ENCODE data around the gene HSPA1B. TPM values are rescaled to one million over a fixed set of nuclear protein-coding genes. Genes with fewer than 3 reads are reported as not detected.
"Not testable (repeated sequence)": the region's sequence is repeated elsewhere in the genome, so short reads cannot be mapped to it uniquely, and the experiment has no call there.

HSPA1B gene
- polyA plus RNA-seq, 1 donor: 61.2 TPM

DNA sequence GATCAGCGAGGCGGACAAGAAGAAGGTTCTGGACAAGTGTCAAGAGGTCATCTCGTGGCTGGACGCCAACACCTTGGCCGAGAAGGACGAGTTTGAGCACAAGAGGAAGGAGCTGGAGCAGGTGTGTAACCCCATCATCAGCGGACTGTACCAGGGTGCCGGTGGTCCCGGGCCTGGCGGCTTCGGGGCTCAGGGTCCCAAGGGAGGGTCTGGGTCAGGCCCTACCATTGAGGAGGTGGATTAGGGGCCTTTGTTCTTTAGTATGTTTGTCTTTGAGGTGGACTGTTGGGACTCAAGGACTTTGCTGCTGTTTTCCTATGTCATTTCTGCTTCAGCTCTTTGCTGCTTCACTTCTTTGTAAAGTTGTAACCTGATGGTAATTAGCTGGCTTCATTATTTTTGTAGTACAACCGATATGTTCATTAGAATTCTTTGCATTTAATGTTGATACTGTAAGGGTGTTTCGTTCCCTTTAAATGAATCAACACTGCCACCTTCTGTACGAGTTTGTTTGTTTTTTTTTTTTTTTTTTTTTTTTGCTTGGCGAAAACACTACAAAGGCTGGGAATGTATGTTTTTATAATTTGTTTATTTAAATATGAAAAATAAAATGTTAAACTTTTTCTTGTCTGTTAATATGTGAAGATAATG, 2.2 kb downstream of the HSPA1B start:
- DNase-seq: peak; percentile 67

DNA sequence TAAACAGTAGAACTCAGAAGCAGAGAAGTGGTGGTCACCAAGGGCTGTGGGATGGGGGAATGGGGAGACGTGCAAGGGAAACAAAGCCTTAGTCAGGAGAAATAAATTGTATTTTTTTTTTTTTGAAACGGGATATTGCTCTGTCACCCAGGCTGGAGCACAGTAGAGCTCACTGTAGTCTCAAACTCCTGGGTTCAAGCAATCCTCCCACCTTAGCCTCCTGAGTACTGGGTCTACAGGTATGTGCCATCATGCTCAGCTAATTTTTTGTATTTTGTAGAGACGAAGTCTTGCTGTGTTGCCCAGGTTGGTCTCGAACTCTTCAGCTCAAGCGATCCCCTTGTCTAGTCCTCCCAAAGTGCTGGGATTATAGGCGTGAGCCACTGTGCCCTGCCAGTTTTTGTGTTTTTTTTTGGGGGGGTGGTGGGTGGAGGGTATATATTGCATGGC, 3.4 kb downstream of the HSPA1B start:
- DNase-seq: no peak

DNA sequence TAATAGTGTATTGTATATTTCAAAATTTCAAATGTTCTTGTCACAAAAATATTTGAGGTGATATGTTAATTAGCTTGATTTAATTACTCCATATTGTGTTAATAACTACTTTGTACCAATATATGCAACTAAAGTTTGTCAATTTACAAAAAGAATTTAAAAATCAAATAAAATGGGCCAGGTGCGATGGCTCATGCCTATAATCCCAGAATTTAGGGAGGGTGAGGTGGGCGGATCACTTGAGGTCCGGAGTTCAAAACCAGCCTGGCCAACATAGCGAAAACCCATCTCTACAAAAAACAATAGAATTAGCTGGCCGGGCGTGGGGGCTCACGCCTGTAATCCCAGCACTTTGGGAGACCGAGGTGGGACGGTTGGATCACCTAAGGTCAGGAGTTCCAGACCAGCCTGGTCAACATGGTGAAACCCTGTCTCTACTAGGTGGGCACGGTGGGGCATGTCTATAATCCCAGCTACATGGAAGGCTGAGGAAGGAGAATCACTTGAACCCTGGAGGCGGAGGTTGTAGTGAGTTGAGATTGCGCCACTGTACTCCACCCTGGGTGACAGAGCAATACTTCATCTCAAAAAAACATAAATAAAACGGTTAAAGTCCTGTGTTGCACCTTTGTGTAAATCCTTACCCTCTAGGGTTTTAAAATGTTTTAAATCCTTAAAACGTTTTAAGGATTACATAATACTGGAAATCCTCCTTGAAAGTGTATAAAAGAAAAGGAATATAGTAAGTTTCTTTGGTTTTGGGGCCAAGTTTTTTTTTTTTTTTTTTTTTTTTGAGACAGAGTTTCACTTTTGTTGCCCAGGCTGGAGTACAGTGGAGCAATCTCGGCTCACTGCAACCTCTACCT, 4.0 kb downstream of the HSPA1B start:
- no peak for DNase-seq

DNA sequence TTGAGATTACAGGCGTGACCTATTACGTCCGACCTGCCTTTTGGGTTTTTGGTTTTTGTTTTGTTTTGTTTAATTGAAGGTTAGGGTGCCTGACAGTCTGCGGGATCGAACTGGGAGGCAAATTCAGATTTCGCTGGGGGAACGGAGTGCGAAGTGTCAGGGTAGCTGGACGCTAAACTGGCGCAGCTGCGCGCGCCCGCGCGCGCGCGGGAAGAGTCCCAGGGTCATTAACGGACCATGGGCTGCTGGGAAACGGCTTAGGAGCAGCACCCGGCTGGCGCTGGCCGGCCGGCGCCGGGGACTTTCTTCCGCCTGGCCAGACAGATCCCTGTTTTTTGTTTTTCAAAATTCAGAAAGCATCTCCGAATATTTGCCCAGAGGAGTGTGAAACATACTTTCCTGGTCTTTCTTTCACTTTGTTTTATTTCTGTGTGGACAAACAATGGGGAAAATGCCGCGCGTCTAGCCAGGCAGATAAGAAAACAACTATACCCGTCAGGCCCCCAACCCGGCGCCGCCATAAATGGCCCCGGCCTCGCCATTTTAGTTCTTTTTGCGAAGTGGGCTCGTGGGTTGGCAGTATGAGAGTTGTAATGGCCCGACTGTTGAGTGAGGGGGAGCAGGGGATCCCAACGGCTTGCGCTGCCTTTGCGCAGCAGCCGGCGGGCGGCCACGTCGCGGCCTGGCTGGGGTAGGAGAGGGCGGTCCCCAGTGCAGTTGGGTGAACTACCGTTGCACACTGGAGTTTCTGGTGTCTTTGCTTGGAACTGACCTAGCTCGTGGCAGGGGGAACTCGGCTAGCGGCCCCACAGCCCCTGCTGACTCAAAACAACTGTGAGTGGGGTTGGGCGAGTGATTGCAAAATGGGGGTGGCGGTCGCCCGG, 7.1 kb downstream of the HSPA1B start:
- DNase-seq: peak; percentile 94

- no peak for DNase-seq
These were observed 8.5 kb downstream of the HSPA1B start for GRCh38 chr6:31836047-31836473.

- DNase-seq: no peak
These were observed 9.2 kb downstream of the HSPA1B start for GRCh38 chr6:31836474-31837368.

DNA sequence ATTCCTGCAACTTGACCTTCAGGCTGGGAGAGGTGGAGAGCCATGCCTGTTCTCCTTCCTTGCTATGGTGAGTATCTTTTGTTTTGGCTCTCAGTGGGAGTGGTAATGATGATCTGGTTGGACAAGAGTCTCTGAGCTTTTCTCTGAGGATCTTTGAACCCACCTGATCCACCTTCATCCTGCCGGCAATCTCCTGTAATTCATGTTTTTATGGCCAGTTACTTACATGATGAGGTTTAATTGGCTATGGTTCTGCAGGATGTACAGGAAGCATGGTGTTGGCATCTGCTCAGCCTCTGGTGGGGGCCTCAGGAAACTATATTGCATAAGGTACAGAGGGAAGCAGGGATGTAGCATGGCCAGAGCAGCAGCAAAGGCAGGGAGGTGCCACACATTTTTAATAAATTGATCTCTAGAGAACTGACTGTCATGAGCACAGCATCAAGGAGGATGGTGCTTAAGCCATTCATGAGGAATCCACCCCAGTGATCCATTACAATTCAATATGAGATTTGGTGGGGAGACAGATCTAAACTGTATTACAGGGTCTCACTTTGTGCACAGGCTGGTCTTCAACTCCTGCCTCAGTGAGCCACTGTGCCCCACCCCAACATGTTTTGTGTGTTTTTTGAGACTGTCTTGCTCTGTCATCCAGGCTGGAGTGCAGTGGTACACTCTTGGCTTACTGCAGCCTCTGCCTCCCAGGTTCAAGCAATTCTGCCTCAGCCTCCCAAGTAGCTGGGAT, 10.0 kb downstream of the HSPA1B start:
- no peak for DNase-seq

DNA sequence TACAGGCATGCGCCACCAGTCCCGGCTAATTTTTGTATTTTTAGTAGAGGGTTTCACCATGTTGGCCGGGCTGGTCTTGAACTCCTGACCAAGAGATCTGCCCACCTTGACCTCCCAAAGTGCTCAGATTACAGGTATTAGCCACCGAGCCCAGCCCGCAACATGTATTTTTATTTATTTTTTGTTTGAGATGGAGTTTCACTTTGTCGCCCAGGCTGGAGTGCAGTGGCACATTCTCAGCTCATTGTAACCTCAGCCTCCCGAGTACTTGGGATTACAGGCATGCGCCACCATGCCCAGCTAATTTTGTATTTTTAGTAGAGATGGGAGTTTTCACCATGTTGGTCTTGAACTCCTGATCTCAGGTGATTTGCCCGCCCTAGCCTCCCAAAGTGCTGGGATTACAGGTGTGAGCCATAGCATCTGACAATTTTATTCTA, 10.6 kb downstream of the HSPA1B start:
- DNase-seq: not testable (repeated sequence)

GRCh38 chr6:31838968-31839367, 11.4 kb downstream of the HSPA1B start:
- no peak for DNase-seq

- not testable (repeated sequence) for DNase-seq
These were observed 12.2 kb downstream of the HSPA1B start for GRCh38 chr6:31839779-31840126.

DNA sequence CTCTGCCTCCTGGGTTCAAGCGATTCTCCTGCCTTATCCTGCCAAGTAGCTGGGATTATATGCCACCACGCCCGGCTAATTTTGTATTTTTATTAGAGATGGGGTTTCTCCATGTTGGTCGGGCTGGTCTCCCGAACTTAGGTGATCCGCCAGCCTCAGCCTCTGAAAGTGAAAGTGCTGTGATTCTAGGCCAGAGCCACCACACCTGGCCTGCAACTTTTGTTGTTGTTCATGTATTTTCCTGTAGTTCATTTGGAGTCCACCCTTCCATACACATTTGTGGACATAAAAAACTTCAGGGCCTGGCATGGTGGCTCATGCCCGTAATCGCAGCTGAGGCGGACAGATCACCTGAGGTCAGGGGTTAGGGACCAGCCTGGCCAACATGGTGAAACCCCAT, 14.5 kb downstream of the HSPA1B start:
- no peak for DNase-seq

DNA sequence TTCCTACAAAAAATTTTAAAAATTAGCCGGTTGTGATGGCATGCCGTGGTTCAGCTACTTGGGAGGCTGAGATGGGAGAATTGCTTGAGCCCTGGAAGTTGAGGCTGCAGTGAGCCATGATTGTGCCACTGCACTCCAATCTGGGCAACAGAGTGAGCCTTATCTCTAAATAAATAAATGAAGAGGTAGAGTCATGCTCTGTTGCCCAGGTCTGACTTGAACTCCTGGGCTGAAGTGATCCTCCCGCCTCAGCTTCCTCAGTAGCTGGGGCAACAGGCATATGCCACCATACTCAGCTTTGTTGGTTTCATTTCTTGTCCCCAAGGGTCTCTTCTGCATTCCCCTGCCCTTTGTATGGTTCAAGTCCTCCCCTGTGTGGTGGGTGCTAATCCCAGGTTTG, 17.0 kb downstream of the HSPA1B start:
- no peak for DNase-seq

- no peak for DNase-seq
These were observed 19.9 kb downstream of the HSPA1B start for GRCh38 chr6:31847276-31847978.

- no peak for DNase-seq
These were observed 23.4 kb downstream of the HSPA1B start for GRCh38 chr6:31850765-31851484.

DNA sequence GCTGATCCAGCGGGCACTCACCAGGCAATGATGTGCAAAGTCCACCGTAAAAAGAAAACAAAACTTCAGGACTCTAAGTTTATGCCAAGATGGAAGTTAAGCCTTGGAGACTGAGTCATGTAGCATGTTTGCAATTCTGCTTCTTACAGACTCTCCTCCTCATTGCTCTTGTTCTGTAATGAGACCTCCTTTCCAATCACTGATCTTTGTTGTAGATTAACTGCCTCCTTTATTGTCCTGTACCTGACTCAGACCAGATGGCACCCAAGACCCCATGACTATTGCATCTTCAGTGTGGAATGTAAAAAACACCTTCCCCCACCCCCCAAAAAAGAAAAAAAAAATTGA, 23.9 kb downstream of the HSPA1B start:
- no peak for DNase-seq

DNA sequence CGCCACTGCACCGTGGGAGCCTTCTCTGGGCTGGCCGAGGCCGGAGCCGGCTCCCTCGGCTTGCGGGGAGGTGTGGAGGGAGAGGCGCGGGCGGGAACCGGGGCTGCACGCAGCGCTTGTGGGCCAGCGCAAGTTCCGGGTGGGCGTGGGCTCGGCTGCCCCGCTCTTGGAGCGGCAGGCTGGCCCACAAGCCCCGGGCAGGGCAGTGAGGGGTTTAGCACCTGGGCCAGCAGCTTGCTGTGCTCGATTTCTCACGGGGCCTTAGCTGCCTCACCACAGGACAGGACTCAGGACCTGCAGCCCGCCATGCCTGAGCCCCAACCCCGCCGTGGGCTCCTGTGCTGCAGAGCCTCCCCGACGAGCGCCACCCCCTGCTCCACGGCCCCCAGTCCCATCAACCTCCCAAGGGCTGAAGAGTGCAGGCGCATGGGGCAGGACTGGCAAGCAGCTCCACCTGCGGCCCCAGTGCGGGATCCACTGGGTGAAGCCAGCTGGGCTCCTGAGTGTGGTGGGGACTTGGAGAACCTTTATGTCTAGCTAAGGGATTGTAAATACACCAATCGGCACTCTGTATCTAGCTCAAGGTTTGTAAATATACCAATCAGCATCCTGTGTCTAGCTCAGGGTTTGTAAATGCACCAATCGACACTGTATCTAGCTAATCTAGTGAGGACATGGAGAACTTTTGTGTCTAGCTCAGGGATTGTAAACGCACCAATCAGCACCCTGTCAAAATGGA, 24.6 kb downstream of the HSPA1B start:
- DNase-seq: not testable (repeated sequence)

DNA sequence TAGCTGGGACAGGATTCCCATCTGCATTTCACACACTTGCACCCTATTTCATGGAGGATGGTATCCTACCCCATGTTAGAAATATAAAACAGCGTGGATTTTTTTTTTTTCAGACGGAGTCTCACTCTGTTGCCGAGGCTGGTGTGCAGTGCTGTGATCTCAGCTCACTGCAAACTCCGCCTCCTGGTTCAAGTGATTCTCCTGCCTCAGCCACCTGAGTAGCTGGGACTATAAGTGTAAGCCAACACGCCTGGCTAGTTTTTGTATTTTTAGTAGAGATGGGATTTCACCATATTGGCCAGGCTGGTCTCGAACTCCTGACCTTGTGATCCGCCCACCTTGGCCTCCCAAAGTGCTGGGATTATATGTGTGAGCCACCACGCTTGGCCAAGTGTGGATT, 30.2 kb downstream of the HSPA1B start:
- not testable (repeated sequence) for DNase-seq

DNA sequence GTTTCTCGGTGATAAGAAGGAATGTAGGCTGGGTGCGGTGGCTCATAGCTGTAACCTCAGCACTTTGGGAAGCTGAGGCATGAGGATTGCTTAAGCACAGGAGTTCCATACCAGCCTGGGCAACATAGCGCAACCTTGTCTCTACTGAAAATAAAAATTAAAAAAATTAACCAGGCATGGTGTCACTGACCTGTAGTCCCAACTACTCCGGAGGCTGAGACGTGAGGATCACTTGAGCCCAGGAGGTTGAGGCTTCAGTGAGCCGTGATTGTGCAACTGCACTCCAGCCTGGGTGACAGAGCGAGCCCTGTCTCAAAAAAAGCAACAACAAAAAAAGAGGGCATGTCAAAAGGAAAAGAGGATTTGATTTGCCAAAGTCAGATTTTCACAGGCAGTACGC, 31.2 kb downstream of the HSPA1B start:
- DNase-seq: no peak

GRCh38 chr6:31859923-31860322, 32.4 kb downstream of the HSPA1B start:
- DNase-seq: no peak

Measured in hindlimb muscle (tissue), 1 donor.